HUES64 (cell line): ENCODE results near the gene CHCHD6.

Experiments
- H3K27ac ChIP-seq: 2 replicates; pipeline ENCODE4 v1.7.0; 2013; ENCODE audit warnings: low read depth, low read length, inconsistent platforms
- H3K27me3 ChIP-seq: 2 replicates; pipeline ENCODE4 v1.6.1; 2013; ENCODE audit warnings: mild to moderate bottlenecking, low read length; ENCODE audit not compliant: insufficient read depth
- H3K36me3 ChIP-seq: 2 replicates; pipeline ENCODE4 v1.6.1; 2013; ENCODE audit warnings: mild to moderate bottlenecking, low read length; ENCODE audit not compliant: insufficient read depth
- H3K4me1 ChIP-seq: 2 replicates; pipeline ENCODE4 v1.6.1; 2013; ENCODE audit warnings: mild to moderate bottlenecking, low read length, moderate library complexity; ENCODE audit not compliant: insufficient read depth
- H3K4me3 ChIP-seq: 2 replicates; pipeline ENCODE4 v1.5.1; 2013; ENCODE audit warnings: mild to moderate bottlenecking, low read length, moderate library complexity
- H3K9ac ChIP-seq: 2 replicates; pipeline ENCODE4 v1.6.1; 2013; ENCODE audit warnings: mild to moderate bottlenecking, low read depth, low read length
- H3K9me3 ChIP-seq: 2 replicates; pipeline ENCODE4 v1.6.1; 2013; ENCODE audit warnings: low read depth, low read length; ENCODE audit not compliant: insufficient read depth
- WGBS: fragments of 150-250, 120-280 bp; methylation state at CpG from one replicate; pipeline ENCODE4 v1.1.7; 2013; ENCODE audit warnings: missing lambda C conversion rate; 5-methylcytosine and 5-hydroxymethylcytosine counted together

CHCHD6 gene

GRCh38 chr3:126663750-126664149 is 40.3 kb upstream of the CHCHD6 start:
- no peaks in the 10 kb centered on the region for H3K27me3 ChIP-seq
- no peak overlapping the region for H3K27ac ChIP-seq
- 85% methylated on average over 8 of the region's 8 CpGs for WGBS
- H3K4me3 ChIP-seq, result no peak overlapping the region
- no peaks in the 10 kb centered on the region for H3K4me1 ChIP-seq
- no peaks in the 10 kb centered on the region for H3K36me3 ChIP-seq
- H3K9me3 ChIP-seq, result no peaks in the 10 kb centered on the region
- H3K9ac ChIP-seq, result no peak overlapping the region

- no peaks in the 10 kb centered on the region for H3K36me3 ChIP-seq
- H3K4me1 ChIP-seq, result no peaks in the 10 kb centered on the region
- WGBS, result 66% methylated on average over 5 of the region's 5 CpGs
- H3K4me3 ChIP-seq, result no peak overlapping the region
- H3K9me3 ChIP-seq, result no peaks in the 10 kb centered on the region
- no peak overlapping the region for H3K9ac ChIP-seq
- H3K27ac ChIP-seq, result no peak overlapping the region
- no peaks in the 10 kb centered on the region for H3K27me3 ChIP-seq
Observed at GRCh38 chr3:126664591-126665214, 39.3 kb upstream of the CHCHD6 start.

- WGBS, result 91% methylated on average over 6 of the region's 6 CpGs
- Histone ChIP-seq H3K27me3 (no peaks in the 10 kb centered on the region), H3K9ac (no peak overlapping the region), H3K4me3 (no peak overlapping the region), H3K36me3 (no peaks in the 10 kb centered on the region), H3K4me1 (no peaks in the 10 kb centered on the region), H3K27ac (no peak overlapping the region), H3K9me3 (no peaks in the 10 kb centered on the region)
Observed at GRCh38 chr3:126665221-126665936, 38.7 kb upstream of the CHCHD6 start.

DNA sequence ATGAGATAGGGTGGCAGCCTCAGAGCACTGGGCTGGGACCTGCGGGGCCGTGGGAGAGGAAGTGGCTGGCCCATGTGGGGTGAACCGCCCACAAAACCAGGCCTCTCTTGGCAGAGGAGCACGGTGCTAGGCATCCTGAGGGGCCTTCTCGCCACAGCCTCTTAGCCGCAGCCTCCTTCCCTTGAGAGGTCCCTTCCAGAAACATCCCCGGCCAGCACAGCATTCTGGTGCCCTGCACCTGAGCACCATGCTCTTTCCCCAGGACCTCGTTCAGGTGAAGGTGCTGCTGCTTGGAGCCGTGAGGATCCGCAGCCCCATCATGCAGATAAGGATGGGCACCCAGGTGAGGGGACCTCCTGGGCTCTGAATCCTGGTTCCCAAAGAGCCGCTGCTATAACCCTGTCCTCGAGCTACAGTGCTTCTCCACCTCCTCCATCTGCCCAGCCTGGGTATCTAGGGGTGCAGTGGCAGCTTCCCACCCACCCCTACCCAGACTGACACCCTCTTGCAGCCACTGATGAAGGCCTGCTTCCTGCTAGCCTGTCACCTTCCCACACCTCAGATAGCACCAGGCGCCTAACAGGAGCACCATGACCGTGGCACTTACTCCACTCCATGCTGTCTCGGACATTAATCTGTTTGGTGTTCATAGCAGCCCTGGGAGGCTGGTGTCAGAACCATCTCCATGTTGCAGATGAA is 37.9 kb upstream of the CHCHD6 start:
- no peak overlapping the region for H3K9ac ChIP-seq
- no peak overlapping the region for H3K27ac ChIP-seq
- H3K36me3 ChIP-seq, result no peaks in the 10 kb centered on the region
- no peaks in the 10 kb centered on the region for H3K4me1 ChIP-seq
- H3K4me3 ChIP-seq, result no peak overlapping the region
- H3K27me3 ChIP-seq, result no peaks in the 10 kb centered on the region
- H3K9me3 ChIP-seq, result no peaks in the 10 kb centered on the region
- 93% methylated on average over 15 of the region's 15 CpGs for WGBS

GRCh38 chr3:126666658-126667528 is 37.1 kb upstream of the CHCHD6 start:
- Histone ChIP-seq H3K9me3 (no peaks in the 10 kb centered on the region), H3K27me3 (no peaks in the 10 kb centered on the region), H3K9ac (no peak overlapping the region), H3K4me1 (no peaks in the 10 kb centered on the region), H3K27ac (no peak overlapping the region), H3K36me3 (no peaks in the 10 kb centered on the region), H3K4me3 (no peak overlapping the region)
- 95% methylated on average over 15 of the region's 15 CpGs for WGBS

GRCh38 chr3:126667631-126668449 is 36.2 kb upstream of the CHCHD6 start:
- WGBS, result 88% methylated on average over 15 of the region's 15 CpGs
- no peaks in the 10 kb centered on the region for H3K36me3 ChIP-seq
- no peak overlapping the region for H3K9ac ChIP-seq
- no peaks in the 10 kb centered on the region for H3K9me3 ChIP-seq
- no peaks in the 10 kb centered on the region for H3K4me1 ChIP-seq
- no peak overlapping the region for H3K4me3 ChIP-seq
- H3K27ac ChIP-seq, result no peak overlapping the region
- no peaks in the 10 kb centered on the region for H3K27me3 ChIP-seq

GRCh38 chr3:126668450-126669401 is 35.3 kb upstream of the CHCHD6 start:
- H3K9ac ChIP-seq, result no peak overlapping the region
- H3K27me3 ChIP-seq, result no peaks in the 10 kb centered on the region
- no peak overlapping the region for H3K27ac ChIP-seq
- H3K4me1 ChIP-seq, result no peaks in the 10 kb centered on the region
- peaks cover 2% of the 10 kb centered on the region for H3K9me3 ChIP-seq
- H3K4me3 ChIP-seq, result no peak overlapping the region
- 91% methylated on average over 13 of the region's 13 CpGs for WGBS
- no peaks in the 10 kb centered on the region for H3K36me3 ChIP-seq

- Histone ChIP-seq H3K4me3 (no peak overlapping the region), H3K27me3 (0 out of 2 replicates have a peak, but pooled peaks cover 1% of the 10 kb centered on the region), H3K4me1 (no peaks in the 10 kb centered on the region), H3K27ac (no peak overlapping the region), H3K36me3 (no peaks in the 10 kb centered on the region), H3K9me3 (peaks cover 12% of the 10 kb centered on the region), H3K9ac (no peak overlapping the region)
- WGBS, result 58% methylated on average over 1 of the region's 1 CpG
Observed at GRCh38 chr3:126671521-126671920, 32.5 kb upstream of the CHCHD6 start.

GRCh38 chr3:126672340-126672739 is 31.7 kb upstream of the CHCHD6 start:
- H3K27ac ChIP-seq, result no peak overlapping the region
- H3K27me3 ChIP-seq, result 0 out of 2 replicates have a peak, but pooled peaks cover 9% of the 10 kb centered on the region
- 97% methylated on average over 7 of the region's 7 CpGs for WGBS
- peaks cover 12% of the 10 kb centered on the region for H3K9me3 ChIP-seq
- H3K36me3 ChIP-seq, result no peaks in the 10 kb centered on the region
- H3K9ac ChIP-seq, result no peak overlapping the region
- H3K4me3 ChIP-seq, result no peak overlapping the region
- H3K4me1 ChIP-seq, result no peaks in the 10 kb centered on the region
